ENCODE measurements around the gene ADSS2.

Gene ADSS2

GRCh38 chr1:244445320-244446181, 6.2 kb downstream of the ADSS2 start:
- no peak for DNase-seq

- no peak for DNase-seq
These were observed 6.9 kb downstream of the ADSS2 start for GRCh38 chr1:244444854-244445253.

- no peak for DNase-seq
These were observed 8.9 kb downstream of the ADSS2 start for GRCh38 chr1:244442850-244443249.

DNA sequence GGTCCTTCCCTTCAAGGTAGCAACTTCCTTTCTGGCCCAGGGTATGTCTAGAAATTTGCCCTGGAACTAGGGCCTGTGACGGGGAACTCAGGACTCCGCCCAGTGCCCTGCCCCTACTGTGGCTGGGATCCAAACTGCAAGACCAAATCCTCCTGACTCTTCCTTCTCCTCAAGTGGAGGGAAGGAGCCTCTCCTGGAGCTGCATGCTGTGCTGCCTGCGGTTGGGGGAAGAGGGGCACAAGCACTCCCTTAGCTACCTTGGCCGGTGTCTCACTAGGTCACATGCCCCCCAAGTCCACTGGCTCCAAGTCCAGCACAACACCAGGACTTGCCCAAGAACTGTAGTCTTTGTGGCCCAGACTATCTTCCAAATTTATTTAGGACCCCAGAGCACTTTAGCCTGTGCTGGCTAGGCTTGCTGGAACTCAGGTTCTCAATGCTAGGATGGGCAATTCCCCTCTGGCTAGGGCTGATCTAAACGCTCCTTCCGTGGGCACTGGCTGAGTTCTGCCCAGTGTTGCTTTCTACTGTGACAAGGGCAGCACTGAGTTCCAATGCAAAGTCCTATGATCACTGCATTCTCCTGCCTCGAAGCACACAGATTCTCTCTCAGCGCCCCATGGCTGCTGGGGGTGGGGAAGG, 12.2 kb downstream of the ADSS2 start:
- no peak for DNase-seq

DNA sequence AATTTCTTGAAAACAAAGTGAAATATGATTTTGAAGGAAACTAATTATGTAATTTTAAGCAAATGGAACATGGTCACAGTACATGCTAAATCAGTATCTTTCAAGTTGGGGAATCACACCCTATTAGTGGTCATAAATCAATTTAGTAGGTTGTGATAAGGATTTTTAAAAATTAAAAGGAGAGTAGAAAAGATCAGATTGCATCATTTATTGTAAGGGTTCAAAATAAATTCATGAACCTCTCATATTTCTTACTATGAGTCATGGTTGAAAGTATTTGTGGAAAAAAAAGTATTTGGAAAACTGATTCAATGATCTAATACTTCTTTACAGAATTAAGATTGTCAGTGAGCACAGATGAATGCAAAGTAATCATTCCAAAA, 14.6 kb downstream of the ADSS2 start:
- DNase-seq: no peak

DNA sequence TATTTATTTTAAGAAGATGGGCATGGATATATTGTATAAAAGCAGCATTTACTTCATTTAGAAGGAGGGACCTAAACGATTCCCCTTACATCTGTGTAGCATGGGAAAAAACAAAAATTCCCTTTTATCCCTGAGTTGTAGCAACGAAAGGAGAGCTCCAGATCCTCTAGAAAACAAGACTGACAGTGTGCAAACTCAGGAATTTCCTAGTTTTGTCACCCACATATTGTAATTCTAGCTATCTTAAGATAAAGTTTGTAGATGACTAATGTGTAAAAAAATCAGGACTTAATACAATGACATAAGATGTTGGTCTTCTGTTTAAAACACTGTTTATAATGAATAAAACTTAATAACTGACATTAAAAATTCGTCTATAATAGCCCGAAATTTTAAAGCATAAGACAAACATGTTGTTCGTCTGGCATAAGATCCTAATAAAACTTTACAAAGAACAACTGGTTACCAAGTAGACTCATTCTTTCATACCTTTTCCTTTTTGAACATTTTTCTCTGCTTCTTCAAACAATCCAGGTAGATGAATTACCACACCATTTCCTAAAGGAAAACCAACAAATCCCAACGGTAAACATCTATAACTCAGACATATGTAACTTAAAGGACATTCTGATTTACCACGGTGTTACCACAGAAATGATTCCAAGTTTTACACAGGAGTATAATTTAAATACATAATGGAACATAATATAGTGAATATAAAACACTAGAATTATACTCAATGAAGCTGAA, 15.2 kb downstream of the ADSS2 start:
- no peak for DNase-seq

DNA sequence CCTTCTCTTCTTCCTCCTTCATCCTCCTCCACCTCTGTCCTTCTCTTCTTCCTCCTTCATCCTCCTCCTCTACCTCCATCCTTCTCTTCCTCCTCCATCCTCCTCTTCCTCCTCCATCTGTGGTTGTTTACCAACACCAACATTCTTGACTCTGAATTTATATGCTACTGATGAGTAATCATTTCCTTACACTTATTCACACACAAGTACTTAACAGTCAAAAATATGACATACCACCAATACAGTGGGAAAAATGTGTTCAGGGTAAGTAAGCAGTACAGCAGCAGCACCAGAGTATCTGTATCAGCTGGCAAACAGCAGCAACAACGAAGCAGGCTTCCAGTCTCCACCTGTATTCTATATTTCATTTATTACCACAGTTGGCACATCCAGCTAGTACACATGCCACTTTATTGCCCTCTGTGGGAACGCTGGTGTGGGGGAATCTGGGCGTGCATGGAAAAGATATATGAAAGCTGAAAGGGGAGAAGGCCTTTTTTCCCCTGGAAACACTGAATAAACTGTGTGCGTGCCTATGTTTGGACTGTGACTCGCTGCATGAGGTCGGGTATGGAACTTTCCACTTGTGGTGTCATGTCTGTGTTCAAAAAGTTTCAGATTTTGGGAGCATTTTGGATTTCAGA, 16.0 kb downstream of the ADSS2 start:
- peak; percentile 22 for DNase-seq

GRCh38 chr1:244431166-244431565, 20.5 kb downstream of the ADSS2 start:
- no peak for DNase-seq

GRCh38 chr1:244429818-244430217, 21.9 kb downstream of the ADSS2 start:
- DNase-seq: no peak

- no peak for DNase-seq
These were observed 24.1 kb downstream of the ADSS2 start for GRCh38 chr1:244427647-244428046.

DNA sequence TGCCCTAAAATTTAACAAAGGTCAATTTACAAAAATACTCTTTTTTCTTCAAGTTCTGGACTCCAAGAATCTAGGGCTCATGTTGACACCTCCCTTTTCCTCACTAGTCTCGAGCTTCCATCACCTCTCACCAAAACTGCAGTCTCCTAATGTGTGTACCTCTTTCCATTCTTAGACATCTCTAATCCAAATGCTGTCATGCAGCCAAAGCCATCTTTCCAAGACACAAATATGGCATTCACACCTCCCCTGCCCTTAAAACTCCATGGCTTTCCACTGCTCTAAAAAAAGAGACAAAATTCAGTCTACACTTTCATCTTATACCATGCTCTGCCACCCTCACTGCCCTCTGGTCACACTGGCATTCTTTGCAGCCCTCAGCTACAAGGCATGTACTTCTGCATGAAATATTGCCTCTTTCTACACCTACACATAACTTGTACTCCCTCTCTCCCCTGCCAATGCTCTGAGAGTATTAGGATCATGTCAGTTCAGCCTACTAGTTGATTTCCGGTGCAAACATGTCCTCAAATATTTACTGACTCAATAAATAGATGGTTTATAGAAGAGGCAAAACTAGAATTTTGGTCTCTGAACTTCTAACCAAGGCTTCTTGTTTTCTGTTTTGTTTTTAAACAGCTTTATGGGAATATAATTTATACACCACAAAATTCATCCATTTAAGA, 26.9 kb downstream of the ADSS2 start:
- no peak for DNase-seq

GRCh38 chr1:244422174-244422573, 29.5 kb downstream of the ADSS2 start:
- no peak for DNase-seq

GRCh38 chr1:244419024-244419423, 32.7 kb downstream of the ADSS2 start:
- no peak for DNase-seq

GRCh38 chr1:244414543-244414942, 37.2 kb downstream of the ADSS2 start:
- DNase-seq: no peak

- DNase-seq: no peak
These were observed 38.0 kb downstream of the ADSS2 start for GRCh38 chr1:244413736-244414135.

GRCh38 chr1:244412176-244412575, 39.5 kb downstream of the ADSS2 start:
- no peak for DNase-seq

- DNase-seq: no peak
These were observed 42.0 kb downstream of the ADSS2 start for GRCh38 chr1:244409701-244410100.

DNA sequence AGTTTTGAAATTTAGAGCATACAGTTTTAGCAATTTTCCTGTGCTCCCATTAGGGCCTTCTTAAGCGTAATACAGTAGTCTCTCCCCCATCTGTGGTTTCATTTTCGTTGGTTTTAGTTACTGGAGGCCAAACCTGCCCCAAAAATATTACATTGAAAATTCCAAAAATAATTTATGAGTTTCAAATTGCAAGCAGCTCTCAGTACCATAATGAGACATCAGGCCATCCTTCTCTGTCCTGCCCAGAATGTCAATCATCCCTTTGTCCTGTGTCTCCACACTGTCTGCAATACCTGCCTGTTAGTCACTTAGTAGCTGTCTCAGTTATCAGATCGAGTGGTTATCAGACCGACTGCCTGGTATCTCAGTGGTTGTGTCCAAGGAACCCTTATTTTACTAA, 45.4 kb downstream of the ADSS2 start:
- DNase-seq: no peak

DNA sequence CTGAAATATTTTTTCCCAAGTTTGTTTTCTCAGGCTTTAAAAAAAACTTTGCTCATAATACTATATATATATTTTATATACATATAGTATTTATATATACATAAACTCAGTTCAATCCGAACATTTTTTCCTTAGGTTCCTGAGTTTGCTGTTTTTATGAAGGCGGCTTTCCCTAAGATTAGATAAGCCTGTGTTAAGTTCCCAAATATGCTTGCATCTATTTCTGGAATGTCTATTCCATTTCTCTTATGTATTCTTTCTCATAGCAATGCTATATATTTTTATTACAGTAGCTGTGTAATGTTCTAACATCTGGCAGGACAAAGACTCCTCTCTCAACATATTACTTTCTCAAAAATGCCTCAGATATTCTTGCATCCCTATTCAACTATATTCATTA, 45.9 kb downstream of the ADSS2 start:
- DNase-seq: no peak

GRCh38 chr1:244403431-244403830, 48.3 kb downstream of the ADSS2 start:
- no peak for DNase-seq

DNA sequence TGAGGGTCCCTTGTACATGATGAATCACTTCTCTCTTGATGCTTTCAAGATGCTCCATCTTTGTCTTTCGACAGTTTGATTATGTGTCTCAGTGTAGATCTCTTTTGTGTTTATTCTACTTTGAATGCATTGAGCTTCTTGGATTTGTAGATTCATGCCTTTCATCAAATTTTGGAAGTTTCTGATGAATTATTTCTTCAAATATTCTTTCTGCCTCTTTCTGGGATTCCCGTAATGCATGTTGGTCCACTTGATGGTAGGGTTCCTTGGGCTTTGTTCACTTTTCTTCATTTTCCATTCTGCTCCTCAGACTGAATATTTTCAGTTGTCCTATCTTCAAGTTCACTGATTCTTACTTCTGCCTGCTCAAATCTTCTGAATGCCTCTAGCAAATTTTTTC, 50.7 kb downstream of the ADSS2 start:
- no peak for DNase-seq

DNA sequence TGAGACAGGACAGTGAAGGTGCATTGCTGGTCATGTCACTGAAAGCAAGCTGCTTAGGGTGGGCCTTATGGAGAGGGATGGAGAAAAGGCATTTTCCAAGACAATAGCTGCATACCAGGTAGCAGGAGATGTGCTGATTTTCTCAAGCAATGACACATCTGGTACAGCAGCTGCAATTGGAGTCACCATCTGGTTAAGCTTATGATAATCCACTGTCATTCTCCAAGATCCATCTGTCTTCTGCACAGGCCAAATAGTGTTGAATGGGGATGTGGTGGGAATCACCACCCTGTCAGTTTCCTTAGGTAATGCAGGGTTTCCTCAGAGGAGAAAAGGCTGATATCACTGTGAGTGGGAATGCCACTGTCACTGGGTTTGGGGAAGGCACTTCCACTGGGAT, 54.6 kb downstream of the ADSS2 start:
- DNase-seq: no peak

GRCh38 chr1:244395965-244396364, 55.7 kb downstream of the ADSS2 start:
- no peak for DNase-seq

All from activated naive CD4-positive, alpha-beta T cell treated with anti-CD3 and anti-CD28 coated beads, Interleukin-2, amount 50 U/mL, for 16 hours (primary cell).